HepG2 (cell line): Measurements from ENCODE around the gene TVP23A. TPM values are rescaled to one million over a fixed set of nuclear protein-coding genes. Genes with fewer than 3 reads are reported as not detected.
A peak's percentile ranks its signal among the peaks of the same experiment; 100 is the strongest.

ENCODE experiments used
- BCL3 ChIP-seq: sonication (generic); formaldehyde crosslinking; IDR thresholded peaks from 2 replicates; pipeline ENCODE4 v1.5.1; 2020; ENCODE audit warnings: mild to moderate bottlenecking, missing genetic modification reagents, moderate library complexity
- CENPX ChIP-seq: sonication (generic); formaldehyde crosslinking; IDR thresholded peaks from 2 replicates; pipeline ENCODE4 v1.9.0; 2021; ENCODE audit warnings: mild to moderate bottlenecking, missing genetic modification reagents, moderate library complexity
- FOXC1 ChIP-seq: sonication (generic); formaldehyde crosslinking; IDR thresholded peaks from 2 replicates; pipeline ENCODE4 v1.8.0; 2022; ENCODE audit warnings: mild to moderate bottlenecking, missing genetic modification reagents, borderline replicate concordance
- HDAC2 ChIP-seq: sonication (generic); formaldehyde crosslinking; IDR thresholded peaks from 2 replicates; pipeline ENCODE4 v1.4.0; 2020; ENCODE audit warnings: missing genetic modification reagents
- HNRNPL ChIP-seq: fragments of 200-400 bp; formaldehyde crosslinking; IDR thresholded peaks from 2 replicates; pipeline ENCODE4 v1.6.1; 2017; ENCODE audit warnings: mild to moderate bottlenecking, low read depth, low read length
- PAWR ChIP-seq: sonication (generic); formaldehyde crosslinking; IDR thresholded peaks from 2 replicates; pipeline ENCODE4 v1.4.0; 2020; ENCODE audit warnings: missing genetic modification reagents, mild to moderate bottlenecking, borderline replicate concordance
- PHB2 ChIP-seq: fragments of 450-650 bp; IDR thresholded peaks from 2 replicates; pipeline ENCODE4 v1.6.1; 2018; ENCODE audit not compliant: partially characterized antibody
- SAFB2 ChIP-seq: sonication (generic); formaldehyde crosslinking; IDR thresholded peaks from 2 replicates; pipeline ENCODE4 v1.5.1; 2020; ENCODE audit warnings: missing genetic modification reagents, low read depth, mild to moderate bottlenecking, borderline replicate concordance
- SP140L ChIP-seq: sonication (generic); formaldehyde crosslinking; IDR thresholded peaks from 2 replicates; pipeline ENCODE4 v1.4.0; 2020; ENCODE audit warnings: missing genetic modification reagents, borderline replicate concordance
- WIZ ChIP-seq: sonication (generic); formaldehyde crosslinking; IDR thresholded peaks from 2 replicates; pipeline ENCODE4 v1.5.1; 2020; ENCODE audit warnings: mild to moderate bottlenecking, missing genetic modification reagents
- ZNF124 ChIP-seq: sonication (generic); formaldehyde crosslinking; IDR thresholded peaks from 2 replicates; pipeline ENCODE4 v1.4.0; 2020; ENCODE audit warnings: missing genetic modification reagents
- ZNF180 ChIP-seq: sonication (generic); formaldehyde crosslinking; IDR thresholded peaks from 2 replicates; pipeline ENCODE4 v1.4.0; 2020; ENCODE audit warnings: low read depth, missing genetic modification reagents, borderline replicate concordance
- ZNF547 ChIP-seq: sonication (generic); formaldehyde crosslinking; IDR thresholded peaks from 2 replicates; pipeline ENCODE4 v1.5.1; 2020; ENCODE audit warnings: mild to moderate bottlenecking, missing genetic modification reagents
- ZNF556 ChIP-seq: sonication (generic); formaldehyde crosslinking; IDR thresholded peaks from 2 replicates; pipeline ENCODE4 v1.4.0; 2020; ENCODE audit warnings: mild to moderate bottlenecking, missing genetic modification reagents, borderline replicate concordance
- ZNF562 ChIP-seq: sonication (generic); formaldehyde crosslinking; IDR thresholded peaks from 2 replicates; pipeline ENCODE4 v1.8.0; 2022; ENCODE audit warnings: missing genetic modification reagents, borderline replicate concordance
- ZNF678 ChIP-seq: sonication (generic); formaldehyde crosslinking; IDR thresholded peaks from 2 replicates; pipeline ENCODE4 v1.4.0; 2020; ENCODE audit warnings: mild to moderate bottlenecking, missing genetic modification reagents
- ZNF841 ChIP-seq: sonication (generic); formaldehyde crosslinking; IDR thresholded peaks from 2 replicates; pipeline ENCODE4 v1.8.1; 2023; ENCODE audit warnings: missing genetic modification reagents, borderline replicate concordance
- ZSCAN9 ChIP-seq: IDR thresholded peaks from 2 replicates; pipeline ENCODE4 v1.6.1; 2016; ENCODE audit warnings: borderline replicate concordance
- polyA plus RNA-seq, 8 experiments: library from polyadenylated mRNA; depleted of rRNA in 3 of 8; stranded (reverse) in 7 of 8; unstranded in 1 of 8; fragments of >200 nt; fragmentation: Illumina TruSeq in 4 of 8; extraction: Trizol in 4 of 8; gene quantifications; 2 replicates each; pipeline versions ENCODE4 v1.2.1 to v1.2.3, GENCODE V29; 2011 to 2016; ENCODE audit warnings: low read depth in 4 of 8, missing spikeins in 1 of 8, mixed read lengths in 1 of 8; ENCODE audit not compliant: insufficient read depth in 1 of 8
- total RNA-seq, 5 experiments: library from RNA; depleted of rRNA; stranded (reverse); fragments of >200 nt; fragmentation: Illumina TruSeq; extraction: Trizol; gene quantifications; 2 replicates each; pipeline ENCODE4 v1.2.3, GENCODE V29; 2016; ENCODE audit warnings: low read depth in 1 of 5
- TF ChIP-seq, protein P1 (sequence below): sonication (generic); formaldehyde crosslinking; IDR thresholded peaks from 2 replicates; pipeline ENCODE4 v1.4.0; 2020; ENCODE audit warnings: missing genetic modification reagents, borderline replicate concordance
- TF ChIP-seq, protein P2 (sequence below): IDR thresholded peaks from 2 replicates; pipeline ENCODE4 v1.6.1; 2016; ENCODE audit warnings: low read depth, borderline replicate concordance
- TF ChIP-seq, protein P3 (sequence below), 2 experiments: sonication (generic) in 1 of 2; formaldehyde crosslinking in 1 of 2; IDR thresholded peaks; 2 replicates each; pipeline versions ENCODE4 v1.4.0 to v1.6.1; 2018 to 2020; ENCODE audit warnings: missing genetic modification reagents in 2 of 2, borderline replicate concordance in 1 of 2, low read depth in 1 of 2, mild to moderate bottlenecking in 1 of 2, missing biosample characterization in 1 of 2

Gene TVP23A
- total and polyA plus RNA-seq, 2 of the 13 experiments (the other 11 are each of a cell fraction or from before 2014, with no cell fraction given) = not detected

DNA sequence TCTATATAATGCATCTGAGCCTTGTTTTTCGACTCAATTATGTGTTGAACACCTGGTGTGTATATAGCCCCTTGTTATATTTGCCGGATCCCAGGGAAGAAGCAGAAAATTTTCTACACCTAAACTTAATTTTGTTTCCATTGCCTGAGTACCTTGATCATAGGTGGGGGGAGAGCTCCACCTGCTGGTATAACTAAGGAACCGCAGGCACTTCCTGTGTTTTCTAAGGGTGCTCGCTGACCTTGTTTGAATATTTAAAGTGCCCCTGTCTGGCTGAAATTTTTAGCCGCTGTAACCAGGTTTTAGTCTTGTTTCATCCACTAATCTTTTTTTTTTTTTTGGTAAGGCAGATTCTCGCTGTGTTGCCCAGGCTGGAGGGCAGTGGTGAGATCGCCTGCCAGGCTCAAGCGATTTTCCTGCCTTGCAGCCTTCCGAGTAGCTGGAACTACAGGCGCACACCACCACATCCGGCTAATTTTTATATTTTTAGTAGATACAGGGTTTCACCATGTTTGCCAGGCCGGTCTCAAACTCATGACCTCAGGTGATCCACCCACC lies 81.4 kb downstream of the TVP23A start (continued):
- TF ChIP-seq PHB2 (no peak), ZNF562 (CRISPR knock-in tag) (no peak), ZNF841 (CRISPR knock-in tag) (no peak), SP140L (CRISPR knock-in tag) (0 out of 2 replicates have a peak, but pooled peaks have one; percentile 65), ZNF678 (CRISPR knock-in tag) (no peak), CENPX (CRISPR knock-in tag) (no peak), WIZ (CRISPR knock-in tag) (no peak), HNRNPL (no peak), PAWR (CRISPR knock-in tag) (no peak), FOXC1 (CRISPR knock-in tag) (no peak), ZNF547 (CRISPR knock-in tag) (peak; percentile 62; the same call in 1 of the 2 replicates), ZNF124 (CRISPR knock-in tag) (peak; percentile 38; the same call in 1 of the 2 replicates), ZSCAN9 (CRISPR knock-in tag) (0 out of 2 replicates have a peak, but pooled peaks have one; percentile 20), HDAC2 (CRISPR knock-in tag) (no peak), SAFB2 (CRISPR knock-in tag) (no peak), ZNF180 (CRISPR knock-in tag) (no peak), ZNF556 (no peak), BCL3 (no peak)
- TF ChIP-seq, protein P1, sequence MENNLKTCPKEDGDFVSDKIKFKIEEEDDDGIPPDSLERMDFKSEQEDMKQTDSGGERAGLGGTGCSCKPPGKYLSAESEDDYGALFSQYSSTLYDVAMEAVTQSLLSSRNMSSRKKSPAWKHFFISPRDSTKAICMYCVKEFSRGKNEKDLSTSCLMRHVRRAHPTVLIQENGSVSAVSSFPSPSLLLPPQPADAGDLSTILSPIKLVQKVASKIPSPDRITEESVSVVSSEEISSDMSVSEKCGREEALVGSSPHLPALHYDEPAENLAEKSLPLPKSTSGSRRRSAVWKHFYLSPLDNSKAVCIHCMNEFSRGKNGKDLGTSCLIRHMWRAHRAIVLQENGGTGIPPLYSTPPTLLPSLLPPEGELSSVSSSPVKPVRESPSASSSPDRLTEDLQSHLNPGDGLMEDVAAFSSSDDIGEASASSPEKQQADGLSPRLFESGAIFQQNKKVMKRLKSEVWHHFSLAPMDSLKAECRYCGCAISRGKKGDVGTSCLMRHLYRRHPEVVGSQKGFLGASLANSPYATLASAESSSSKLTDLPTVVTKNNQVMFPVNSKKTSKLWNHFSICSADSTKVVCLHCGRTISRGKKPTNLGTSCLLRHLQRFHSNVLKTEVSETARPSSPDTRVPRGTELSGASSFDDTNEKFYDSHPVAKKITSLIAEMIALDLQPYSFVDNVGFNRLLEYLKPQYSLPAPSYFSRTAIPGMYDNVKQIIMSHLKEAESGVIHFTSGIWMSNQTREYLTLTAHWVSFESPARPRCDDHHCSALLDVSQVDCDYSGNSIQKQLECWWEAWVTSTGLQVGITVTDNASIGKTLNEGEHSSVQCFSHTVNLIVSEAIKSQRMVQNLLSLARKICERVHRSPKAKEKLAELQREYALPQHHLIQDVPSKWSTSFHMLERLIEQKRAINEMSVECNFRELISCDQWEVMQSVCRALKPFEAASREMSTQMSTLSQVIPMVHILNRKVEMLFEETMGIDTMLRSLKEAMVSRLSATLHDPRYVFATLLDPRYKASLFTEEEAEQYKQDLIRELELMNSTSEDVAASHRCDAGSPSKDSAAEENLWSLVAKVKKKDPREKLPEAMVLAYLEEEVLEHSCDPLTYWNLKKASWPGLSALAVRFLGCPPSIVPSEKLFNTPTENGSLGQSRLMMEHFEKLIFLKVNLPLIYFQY (CRISPR knock-in tag) = peak; percentile 68; the same call in 1 of the 2 replicates
- TF ChIP-seq, protein P2, sequence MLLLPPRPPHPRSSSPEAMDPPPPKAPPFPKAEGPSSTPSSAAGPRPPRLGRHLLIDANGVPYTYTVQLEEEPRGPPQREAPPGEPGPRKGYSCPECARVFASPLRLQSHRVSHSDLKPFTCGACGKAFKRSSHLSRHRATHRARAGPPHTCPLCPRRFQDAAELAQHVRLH (CRISPR knock-in tag) = 0 out of 2 replicates have a peak, but pooled peaks have one; percentile 21
- TF ChIP-seq, protein P3, sequence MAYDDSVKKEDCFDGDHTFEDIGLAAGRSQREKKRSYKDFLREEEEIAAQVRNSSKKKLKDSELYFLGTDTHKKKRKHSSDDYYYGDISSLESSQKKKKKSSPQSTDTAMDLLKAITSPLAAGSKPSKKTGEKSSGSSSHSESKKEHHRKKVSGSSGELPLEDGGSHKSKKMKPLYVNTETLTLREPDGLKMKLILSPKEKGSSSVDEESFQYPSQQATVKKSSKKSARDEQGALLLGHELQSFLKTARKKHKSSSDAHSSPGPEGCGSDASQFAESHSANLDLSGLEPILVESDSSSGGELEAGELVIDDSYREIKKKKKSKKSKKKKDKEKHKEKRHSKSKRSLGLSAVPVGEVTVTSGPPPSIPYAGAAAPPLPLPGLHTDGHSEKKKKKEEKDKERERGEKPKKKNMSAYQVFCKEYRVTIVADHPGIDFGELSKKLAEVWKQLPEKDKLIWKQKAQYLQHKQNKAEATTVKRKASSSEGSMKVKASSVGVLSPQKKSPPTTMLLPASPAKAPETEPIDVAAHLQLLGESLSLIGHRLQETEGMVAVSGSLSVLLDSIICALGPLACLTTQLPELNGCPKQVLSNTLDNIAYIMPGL (CRISPR knock-in tag; IDR thresholded peaks at IDR 0.05; ENCODE audit: borderline replicate concordance in 1 of 2, low read depth in 1 of 2) = peak in 1 of 2 experiments; percentile 76; a peak in 1 of 4 replicates
